Measurements from ENCODE around the gene DNASE1L3.

Gene DNASE1L3

GRCh38 chr3:58160399-58160798 is 50.4 kb downstream of the DNASE1L3 start:
- DNase-seq (ENCODE audit: low read depth), result no peak

GRCh38 chr3:58158442-58159153 is 52.2 kb downstream of the DNASE1L3 start:
- DNase-seq (ENCODE audit: low read depth), result no peak

GRCh38 chr3:58157700-58158099 is 53.1 kb downstream of the DNASE1L3 start:
- no peak for DNase-seq (ENCODE audit: low read depth)

- no peak for DNase-seq (ENCODE audit: low read depth)
Observed at GRCh38 chr3:58155838-58156237, 54.9 kb downstream of the DNASE1L3 start.

DNA sequence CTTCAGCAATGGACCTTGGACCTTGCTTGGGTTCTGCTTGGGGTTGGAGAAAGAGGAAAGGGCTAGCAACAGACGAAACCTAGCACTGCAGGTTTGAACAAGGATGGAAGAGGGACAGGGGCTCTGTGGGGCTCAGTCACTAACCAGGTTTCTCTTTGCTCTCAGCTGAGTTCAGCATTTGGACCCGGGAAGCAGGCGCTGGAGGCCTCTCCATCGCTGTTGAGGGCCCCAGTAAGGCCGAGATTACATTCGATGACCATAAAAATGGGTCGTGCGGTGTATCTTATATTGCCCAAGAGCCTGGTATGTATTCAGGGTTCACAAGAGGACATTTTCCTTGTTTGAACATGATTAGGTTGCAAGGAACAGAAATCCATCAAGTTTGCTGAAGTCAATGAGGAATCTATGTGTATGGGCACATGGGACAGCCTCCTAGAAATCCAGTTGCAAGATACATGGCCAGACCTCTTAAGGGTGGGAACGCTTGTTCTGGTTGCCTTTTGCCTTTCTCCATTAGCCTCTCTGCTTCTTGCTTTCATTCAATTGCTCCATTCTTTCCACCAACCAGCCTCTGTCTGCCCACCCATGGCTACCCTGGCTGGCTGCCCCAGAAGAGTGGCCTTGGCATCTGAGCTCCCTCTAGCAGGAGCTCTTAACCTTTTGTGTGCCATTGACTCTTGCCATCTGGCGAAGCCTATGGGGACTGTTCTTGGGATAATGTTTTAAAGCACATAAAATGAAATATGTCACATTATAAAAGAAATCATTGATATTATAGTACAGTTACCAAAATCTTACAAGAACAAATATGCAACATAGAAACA is 55.9 kb downstream of the DNASE1L3 start:
- no peak for DNase-seq (ENCODE audit: low read depth)

DNA sequence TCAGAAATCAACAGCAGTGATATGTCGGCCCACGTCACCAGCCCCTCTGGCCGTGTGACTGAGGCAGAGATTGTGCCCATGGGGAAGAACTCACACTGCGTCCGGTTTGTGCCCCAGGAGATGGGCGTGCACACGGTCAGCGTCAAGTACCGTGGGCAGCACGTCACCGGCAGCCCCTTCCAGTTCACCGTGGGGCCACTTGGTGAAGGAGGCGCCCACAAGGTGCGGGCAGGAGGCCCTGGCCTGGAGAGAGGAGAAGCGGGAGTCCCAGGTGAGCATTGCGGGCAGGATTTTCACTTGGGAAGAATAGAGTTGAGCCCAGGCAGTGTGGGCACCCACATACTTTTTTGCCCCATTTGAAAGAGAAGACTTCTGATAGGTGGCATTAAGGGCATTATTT is 57.4 kb downstream of the DNASE1L3 start:
- DNase-seq (ENCODE audit: low read depth), result no peak

DNA sequence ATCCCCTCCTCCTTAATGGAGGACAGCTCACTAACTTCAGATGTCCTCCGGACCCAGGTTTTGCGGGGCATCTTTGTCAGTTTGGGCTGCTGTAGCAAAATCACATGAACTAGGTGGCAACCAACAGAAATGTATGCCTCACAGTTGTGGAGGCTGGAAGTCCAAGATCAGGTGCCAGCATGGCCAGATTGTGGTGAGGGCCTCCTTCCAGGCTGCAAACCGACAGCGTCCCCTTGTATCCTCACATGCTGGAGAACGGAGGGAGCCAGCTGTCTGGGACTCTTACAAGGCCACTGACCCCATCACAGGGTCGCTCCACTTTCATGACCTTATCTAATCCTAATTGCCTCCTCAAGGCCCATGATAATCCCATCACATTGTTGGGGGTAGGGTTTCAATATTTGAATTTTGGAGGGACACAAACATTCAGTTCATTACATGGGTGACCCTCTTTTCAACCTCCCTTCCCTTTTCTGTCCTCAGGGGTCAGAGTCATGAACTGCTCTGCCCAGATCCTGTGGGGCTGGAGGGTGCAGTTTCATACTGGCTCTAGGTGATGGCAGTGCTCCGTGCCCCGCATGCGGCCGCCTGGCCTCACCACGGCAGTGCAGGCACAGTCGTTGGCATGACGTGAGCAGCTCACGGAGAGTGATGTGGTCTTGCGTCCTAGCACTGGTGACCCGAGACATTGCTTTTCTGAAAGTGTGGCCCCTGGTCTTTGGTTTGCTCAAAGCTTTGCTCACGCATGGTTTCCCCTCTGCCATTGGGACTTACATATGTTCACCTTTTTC is 58.4 kb downstream of the DNASE1L3 start:
- DNase-seq (ENCODE audit: low read depth), result no peak

DNA sequence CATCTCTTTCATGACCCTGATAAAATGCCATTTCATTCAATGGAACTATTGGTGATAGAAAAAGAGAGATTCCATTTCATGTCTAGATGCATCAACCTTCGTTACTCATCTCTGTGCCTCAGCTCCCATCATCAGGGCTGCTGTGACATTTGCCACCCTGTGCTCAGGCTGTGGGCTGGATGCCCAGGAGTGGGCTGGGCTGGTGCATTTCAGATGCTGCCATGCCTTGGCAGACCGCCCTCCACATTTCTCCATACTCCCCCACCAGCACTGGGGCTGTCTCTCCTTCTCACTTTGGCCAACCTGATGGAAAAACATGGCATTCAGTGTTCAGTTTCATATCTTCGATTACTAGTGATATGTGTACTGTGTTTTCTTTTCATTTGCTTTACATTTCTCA is 59.1 kb downstream of the DNASE1L3 start:
- no peak for DNase-seq (ENCODE audit: low read depth)

GRCh38 chr3:58150810-58151199 is 60.0 kb downstream of the DNASE1L3 start:
- no peak for DNase-seq (ENCODE audit: low read depth)

GRCh38 chr3:58150130-58150809 is 60.5 kb downstream of the DNASE1L3 start:
- DNase-seq (ENCODE audit: low read depth), result no peak

- no peak for DNase-seq (ENCODE audit: low read depth)
Observed at GRCh38 chr3:58148049-58148448, 62.7 kb downstream of the DNASE1L3 start.

DNA sequence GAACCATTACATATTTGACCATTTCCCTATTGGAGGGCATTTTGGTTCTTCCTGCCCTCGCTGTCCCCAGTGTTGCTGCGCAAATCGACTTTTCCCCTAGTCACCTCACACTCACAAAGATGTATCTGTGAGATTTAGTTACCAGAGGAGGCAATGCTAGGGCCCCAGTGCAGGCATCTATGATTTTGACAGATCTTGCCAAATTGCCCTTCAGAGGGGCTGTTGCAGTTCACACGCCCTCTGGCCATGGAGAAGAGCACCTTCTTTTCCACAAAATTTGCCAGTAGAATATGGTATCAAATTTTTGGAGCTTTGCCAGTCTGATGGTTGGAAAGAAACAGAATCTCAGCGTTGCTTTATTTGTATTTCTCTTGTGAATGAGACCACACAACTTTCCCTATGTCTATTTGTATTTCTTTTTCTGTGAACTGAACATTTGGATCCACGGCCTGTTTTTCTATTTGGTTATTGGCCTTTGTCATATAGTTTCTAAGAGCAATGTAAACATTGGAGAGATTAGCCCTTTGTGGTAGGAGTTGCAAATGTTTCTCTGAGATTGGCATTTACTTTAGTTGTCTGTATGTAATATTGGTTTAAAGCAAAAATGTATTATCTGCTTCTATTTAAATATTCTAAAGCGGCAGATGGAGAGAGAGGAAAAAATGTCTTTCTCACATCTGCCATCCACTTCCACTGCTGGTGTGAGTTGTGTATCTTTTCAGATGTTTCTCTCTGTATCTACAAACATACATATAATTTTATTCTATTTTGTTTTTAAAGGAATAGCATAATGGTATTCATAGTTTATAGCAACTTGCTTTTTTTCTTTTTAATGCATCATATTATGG is 66.1 kb downstream of the DNASE1L3 start:
- no peak for DNase-seq (ENCODE audit: low read depth)

DNA sequence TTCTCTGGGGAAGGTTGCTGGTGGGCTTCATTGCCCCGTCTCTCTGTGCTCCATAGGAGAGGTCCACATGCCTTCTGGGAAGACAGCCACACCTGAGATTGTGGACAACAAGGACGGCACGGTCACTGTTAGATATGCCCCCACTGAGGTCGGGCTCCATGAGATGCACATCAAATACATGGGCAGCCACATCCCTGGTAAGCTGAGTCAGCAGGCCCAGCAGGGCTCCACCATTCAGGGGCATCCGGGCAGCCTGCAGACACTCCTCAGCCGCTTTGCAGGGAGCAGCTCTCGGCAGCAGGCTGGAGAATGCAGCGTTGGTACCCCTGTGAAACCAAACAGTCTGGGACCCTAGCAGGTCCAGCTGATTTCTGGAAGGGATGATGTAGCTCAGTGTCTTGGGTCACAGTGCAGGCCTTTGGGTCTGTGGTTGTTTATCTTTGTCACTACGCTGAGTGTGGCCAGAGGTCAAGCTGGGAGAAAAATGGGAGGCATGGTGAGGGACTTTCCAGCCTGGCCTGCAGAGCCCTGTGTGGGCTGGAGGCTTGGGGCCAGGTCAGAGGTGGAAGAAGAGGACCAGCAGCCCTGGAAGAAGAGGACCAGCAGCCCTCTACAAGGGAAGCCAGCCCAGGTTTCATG is 67.2 kb downstream of the DNASE1L3 start:
- DNase-seq (ENCODE audit: low read depth), result no peak
